HG03135 (cell line): Measurements from ENCODE around the gene BBX.

Source experiments
- ATAC-seq: cut with Tn5 transposase; IDR thresholded peaks from one replicate; pipeline ENCODE4 v1.9.1; 2021; ENCODE audit warnings: mild to moderate bottlenecking, moderate library complexity; ENCODE audit not compliant: unreplicated experiment

BBX gene

GRCh38 chr3:107522510-107523288 is at the start of gene BBX:
Gene BBX (plus strand): TSS chr3:107522962. CDS start chr3:107710461, 187,499 bp downstream.
- ATAC-seq: peak; percentile 95

- no peak for ATAC-seq
These were observed 46.3 kb upstream of the BBX start for GRCh38 chr3:107476462-107476861.

- no peak for ATAC-seq
These were observed 35.3 kb upstream of the BBX start for GRCh38 chr3:107487490-107487889.

GRCh38 chr3:107488942-107489341 is 33.8 kb upstream of the BBX start:
- ATAC-seq: no peak

GRCh38 chr3:107493134-107493533 is 29.6 kb upstream of the BBX start:
- ATAC-seq: no peak

GRCh38 chr3:107496855-107497254 is 25.9 kb upstream of the BBX start:
- ATAC-seq: no peak

GRCh38 chr3:107498646-107499045 is 24.1 kb upstream of the BBX start:
- ATAC-seq: no peak

GRCh38 chr3:107506458-107506857 is 16.3 kb upstream of the BBX start:
- ATAC-seq: no peak

GRCh38 chr3:107508331-107508730 is 14.4 kb upstream of the BBX start:
- no peak for ATAC-seq

GRCh38 chr3:107512108-107512507 is 10.7 kb upstream of the BBX start:
- ATAC-seq: no peak

GRCh38 chr3:107514453-107514852 is 8.3 kb upstream of the BBX start:
- ATAC-seq: no peak

- no peak for ATAC-seq
These were observed 6.3 kb upstream of the BBX start for GRCh38 chr3:107516475-107516874.

- ATAC-seq: no peak
These were observed 2.2 kb upstream of the BBX start for GRCh38 chr3:107520535-107520934.

- no peak for ATAC-seq
These were observed 1.2 kb upstream of the BBX start for GRCh38 chr3:107521469-107522059.

GRCh38 chr3:107523289-107523538 is 452 bp downstream of the BBX start:
- peak; percentile 32 for ATAC-seq

- peak; percentile 32 for ATAC-seq
These were observed 970 bp downstream of the BBX start for GRCh38 chr3:107523539-107524325.

GRCh38 chr3:107524326-107524840 is 1.6 kb downstream of the BBX start:
- ATAC-seq: no peak

GRCh38 chr3:107524841-107525643 is 2.3 kb downstream of the BBX start:
- ATAC-seq: no peak

- ATAC-seq: no peak
These were observed 3.0 kb downstream of the BBX start for GRCh38 chr3:107525644-107526305.

GRCh38 chr3:107531917-107532469 is 9.2 kb downstream of the BBX start:
- ATAC-seq: no peak
